ENCODE data around the gene PARK7.
"Not testable (repeated sequence)": the region's sequence is repeated elsewhere in the genome, so short reads cannot be mapped to it uniquely, and the experiment has no call there.

The PARK7 gene

GRCh38 chr1:7961216-7962013, at the start of gene PARK7:
TSS of gene PARK7 (plus strand) at chr1:7961711. CDS start at chr1:7962786, 1,075 bp downstream.
- peak; percentile 53 for TF ChIP-seq CTCF (IDR thresholded peaks at IDR 0.05; ENCODE audit: extremely low read depth, insufficient read depth, missing control alignments)
- DNase-seq (ENCODE audit: low spot score), result peak; percentile 98
- in situ Hi-C loops (cut with MboI; ENCODE audit: low pct_unique_long_range_greater_than_20kb, low sequenced_read_pairs, unreplicated experiment), result no loop called here

- no peak for DNase-seq (ENCODE audit: low spot score)
- no peak for TF ChIP-seq CTCF (IDR thresholded peaks at IDR 0.05; ENCODE audit: extremely low read depth, insufficient read depth, missing control alignments)
- in situ Hi-C loops (cut with MboI; ENCODE audit: low pct_unique_long_range_greater_than_20kb, low sequenced_read_pairs, unreplicated experiment), result no loop called here
Observed at GRCh38 chr1:7912145-7912544, 49.4 kb upstream of the PARK7 start.

- in situ Hi-C loops (cut with MboI; ENCODE audit: low pct_unique_long_range_greater_than_20kb, low sequenced_read_pairs, unreplicated experiment), result no loop called here
- no peak for TF ChIP-seq CTCF (IDR thresholded peaks at IDR 0.05; ENCODE audit: extremely low read depth, insufficient read depth, missing control alignments)
- DNase-seq (ENCODE audit: low spot score), result no peak
Observed at GRCh38 chr1:7912743-7913557, 48.6 kb upstream of the PARK7 start.

GRCh38 chr1:7915826-7916500, 45.5 kb upstream of the PARK7 start:
- in situ Hi-C loops (cut with MboI; ENCODE audit: low pct_unique_long_range_greater_than_20kb, low sequenced_read_pairs, unreplicated experiment), result no loop called here
- no peak for TF ChIP-seq CTCF (IDR thresholded peaks at IDR 0.05; ENCODE audit: extremely low read depth, insufficient read depth, missing control alignments)

GRCh38 chr1:7916501-7916830, 45.0 kb upstream of the PARK7 start:
- TF ChIP-seq CTCF (IDR thresholded peaks at IDR 0.05; ENCODE audit: extremely low read depth, insufficient read depth, missing control alignments), result no peak
- no peak for DNase-seq (ENCODE audit: low spot score)
- in situ Hi-C loops (cut with MboI; ENCODE audit: low pct_unique_long_range_greater_than_20kb, low sequenced_read_pairs, unreplicated experiment), result no loop called here

More at GRCh38 chr1:7915826-7916500, 45.5 kb upstream of the PARK7 start:
- DNase-seq (ENCODE audit: low spot score), result no peak

GRCh38 chr1:7917971-7918370, 43.5 kb upstream of the PARK7 start:
- DNase-seq (ENCODE audit: low spot score); in situ Hi-C loops (cut with MboI; ENCODE audit: low pct_unique_long_range_greater_than_20kb, low sequenced_read_pairs, unreplicated experiment): not testable (repeated sequence)

All from GM13977 (cell line).